Hematopoietic multipotent progenitor cell (in vitro differentiated cells): ENCODE data around the gene GNG12. TPM values are rescaled to one million over a fixed set of nuclear protein-coding genes. Genes with fewer than 3 reads are reported as not detected.

Experiments used
- DNase-seq, 3 donors: peaks; one replicate each; pipeline ENCODE4 v3.0.0-alpha.2; 2011 to 2015; ENCODE audit warnings: low read depth in 2 of 3, low spot score in 2 of 3
- total RNA-seq: library from RNA; depleted of rRNA; stranded (reverse); fragments of >200 nt; gene quantifications from one replicate; pipeline ENCODE4 v1.2.3, GENCODE V29; 2012

Gene GNG12
- total RNA-seq, 1 donor = under 0.01 TPM

DNA sequence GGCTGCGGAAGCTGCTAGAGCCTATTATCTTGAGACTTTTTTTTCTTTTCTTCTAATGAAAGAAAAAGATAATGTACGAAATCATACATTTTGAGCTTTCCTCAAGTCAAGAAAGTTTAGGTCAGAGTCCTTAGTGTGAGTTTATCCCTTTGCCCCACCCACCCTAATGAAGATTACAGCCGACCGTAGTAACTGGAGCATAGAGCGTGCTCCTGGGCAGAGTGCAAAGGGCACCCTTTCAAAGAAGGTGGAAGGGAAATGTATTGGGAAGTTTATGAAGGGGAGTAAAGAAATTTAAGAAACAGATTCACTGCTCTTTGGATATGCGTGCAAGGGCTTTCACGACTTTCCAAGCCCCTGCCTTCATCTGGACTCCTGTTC is 17.2 kb downstream of the GNG12 start:
- no peak for DNase-seq

DNA sequence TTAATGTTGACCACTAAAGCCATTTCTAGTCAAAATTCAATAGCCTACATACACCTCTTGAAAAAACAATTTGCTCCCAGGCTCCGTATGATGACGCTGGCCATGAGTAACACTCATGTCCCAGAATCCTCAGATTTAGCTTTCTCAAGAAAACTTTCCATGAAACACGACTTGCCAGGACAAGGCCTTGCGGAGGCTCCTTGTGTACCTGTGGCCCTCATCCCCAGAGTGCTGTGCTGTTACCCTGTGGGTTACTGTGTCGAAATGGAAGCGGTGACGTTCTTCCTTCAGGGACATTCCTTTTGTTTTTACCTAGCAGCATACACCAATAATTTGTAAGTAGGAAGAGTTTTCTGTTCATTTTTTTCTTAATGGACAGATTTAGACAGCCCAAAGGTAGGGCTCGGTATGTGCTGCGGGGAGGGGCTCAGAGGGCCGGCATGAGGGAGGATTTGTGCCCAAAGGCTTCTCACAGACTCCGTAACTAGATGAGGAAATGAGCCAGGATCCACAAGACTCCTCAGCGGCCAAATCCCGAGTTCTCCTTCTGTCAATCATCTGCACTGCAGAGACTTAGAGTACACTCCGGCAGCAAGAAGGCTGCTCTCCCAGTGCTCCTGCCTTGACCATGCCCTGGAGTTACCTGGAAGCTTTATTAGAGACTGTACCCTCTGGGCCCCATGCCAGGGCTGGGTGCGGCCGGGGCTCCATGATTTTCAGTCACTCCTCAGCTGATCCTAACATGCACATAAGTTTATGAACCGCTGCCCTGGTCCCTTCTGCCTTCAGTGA is 17.8 kb downstream of the GNG12 start:
- no peak for DNase-seq

DNA sequence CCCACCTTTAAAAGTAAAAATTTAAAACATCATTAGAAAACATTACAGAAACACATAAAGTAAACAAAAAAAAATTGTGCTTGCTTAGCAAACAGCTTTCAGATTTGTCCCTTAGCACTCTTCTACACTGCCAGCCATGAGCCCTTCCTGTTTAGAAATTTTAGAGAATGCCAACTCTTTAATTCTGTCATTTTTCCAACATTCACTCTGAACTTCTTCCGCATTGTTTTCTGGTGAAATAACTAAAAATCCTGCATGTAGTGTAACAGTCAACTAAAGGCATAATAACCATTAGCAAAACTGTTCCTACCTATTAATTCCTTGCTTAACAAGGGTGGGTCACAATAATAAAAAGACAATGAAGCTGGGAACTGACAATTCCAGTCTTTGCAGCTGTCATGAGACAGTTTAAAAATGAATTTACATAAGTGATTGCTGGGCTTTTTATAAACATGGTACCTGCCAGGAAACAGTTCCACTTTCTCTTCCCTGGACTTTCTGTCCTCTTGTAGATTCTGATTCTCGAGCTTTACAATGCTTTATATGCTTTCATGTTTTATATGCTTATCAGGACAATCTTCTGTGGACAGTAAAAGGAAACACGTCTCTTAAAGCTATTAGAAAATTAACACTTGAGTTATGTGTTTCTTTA is 19.0 kb downstream of the GNG12 start:
- DNase-seq = no peak

DNA sequence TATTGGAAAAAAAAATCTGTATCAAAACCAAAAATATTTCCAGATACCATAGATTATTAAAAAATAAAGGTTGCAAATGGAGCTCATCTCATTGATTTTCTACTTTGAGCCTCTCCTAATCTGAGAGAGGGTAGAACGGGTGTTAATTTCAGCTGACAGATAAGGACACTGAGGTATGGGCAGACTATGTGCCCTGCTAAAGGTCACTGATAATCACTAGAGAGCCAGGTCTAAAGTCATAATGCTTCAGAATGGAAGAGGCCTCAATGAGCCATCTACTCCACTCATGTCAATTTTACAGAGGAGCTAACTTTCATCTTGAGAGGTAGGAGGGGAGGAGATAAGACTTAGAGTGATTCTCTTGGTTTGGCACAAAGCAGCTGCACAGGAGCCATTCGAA is 21.0 kb downstream of the GNG12 start:
- DNase-seq = no peak

DNA sequence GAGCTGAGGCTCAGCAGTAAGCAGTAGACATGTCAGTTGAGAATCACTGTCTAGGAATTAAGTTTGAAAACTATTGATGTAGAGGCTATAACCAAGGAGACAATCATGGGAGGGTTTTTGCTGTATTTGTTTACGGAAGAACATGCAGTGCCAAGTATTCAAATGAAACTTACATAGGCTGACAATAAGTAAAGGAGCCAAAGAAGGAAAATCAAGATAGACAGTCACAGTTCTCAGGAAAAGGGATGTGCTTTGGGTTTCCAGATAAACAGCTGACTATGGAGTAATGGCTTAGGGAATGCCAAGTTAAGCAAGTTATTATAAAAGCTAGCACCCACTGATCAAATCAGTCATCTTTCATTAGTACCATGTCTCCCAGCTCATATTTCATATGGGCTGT is 21.5 kb downstream of the GNG12 start:
- DNase-seq = no peak

DNA sequence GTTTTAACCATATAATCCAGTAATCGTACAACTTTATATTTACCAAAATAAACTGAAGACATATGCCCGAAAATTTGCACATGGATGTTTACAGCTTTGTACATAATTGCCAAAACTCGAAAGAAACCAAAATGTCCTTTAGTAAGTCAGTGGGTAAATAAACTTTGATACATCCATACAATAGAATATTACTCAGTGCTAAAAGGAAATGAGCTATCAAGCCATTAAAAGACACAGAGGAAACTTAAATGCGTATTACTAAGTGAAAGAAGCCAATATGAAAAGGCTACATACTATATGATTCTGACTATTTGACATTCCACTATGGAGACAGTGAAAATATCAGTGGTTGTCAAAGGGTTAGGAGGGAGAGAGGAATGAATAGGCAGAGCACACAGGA is 23.4 kb downstream of the GNG12 start:
- no peak for DNase-seq

DNA sequence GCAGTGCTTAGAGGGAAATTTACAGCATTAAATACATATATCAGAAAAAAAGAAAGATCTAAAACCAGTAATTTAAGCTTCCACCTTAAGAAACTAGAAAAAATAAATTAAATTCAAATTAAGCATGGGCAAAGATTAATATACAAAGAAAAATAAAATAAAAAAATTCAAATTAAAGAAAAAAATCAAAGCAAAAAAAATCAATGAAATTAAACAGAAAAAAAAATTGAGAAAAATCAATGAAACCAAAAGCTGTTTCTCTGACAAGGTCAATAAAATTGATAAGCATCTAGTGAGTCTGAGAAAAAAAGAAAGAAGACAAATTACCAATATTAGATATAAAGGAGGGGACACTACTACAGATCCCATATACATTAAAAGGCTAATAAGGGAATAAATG is 26.0 kb downstream of the GNG12 start:
- DNase-seq = no peak

DNA sequence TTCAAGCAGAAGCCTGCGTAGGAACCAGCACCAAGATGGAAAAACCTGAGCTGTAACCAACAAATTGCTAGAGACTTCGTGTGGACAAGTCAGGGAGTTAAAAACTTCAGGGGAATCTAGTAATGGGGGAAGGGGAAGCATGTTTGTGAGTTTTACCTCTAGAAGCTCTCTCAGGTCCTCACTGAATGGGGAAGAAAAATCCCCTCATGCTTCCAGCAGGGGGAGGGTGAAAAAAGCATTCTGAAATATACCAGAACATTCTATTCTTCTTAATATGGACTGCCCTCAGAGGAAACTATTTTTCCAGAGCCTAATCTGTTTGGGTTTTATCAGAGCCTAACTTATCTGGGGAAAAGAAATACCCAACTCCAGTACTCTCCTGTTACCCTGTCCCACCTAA is 28.6 kb downstream of the GNG12 start:
- no peak for DNase-seq

DNA sequence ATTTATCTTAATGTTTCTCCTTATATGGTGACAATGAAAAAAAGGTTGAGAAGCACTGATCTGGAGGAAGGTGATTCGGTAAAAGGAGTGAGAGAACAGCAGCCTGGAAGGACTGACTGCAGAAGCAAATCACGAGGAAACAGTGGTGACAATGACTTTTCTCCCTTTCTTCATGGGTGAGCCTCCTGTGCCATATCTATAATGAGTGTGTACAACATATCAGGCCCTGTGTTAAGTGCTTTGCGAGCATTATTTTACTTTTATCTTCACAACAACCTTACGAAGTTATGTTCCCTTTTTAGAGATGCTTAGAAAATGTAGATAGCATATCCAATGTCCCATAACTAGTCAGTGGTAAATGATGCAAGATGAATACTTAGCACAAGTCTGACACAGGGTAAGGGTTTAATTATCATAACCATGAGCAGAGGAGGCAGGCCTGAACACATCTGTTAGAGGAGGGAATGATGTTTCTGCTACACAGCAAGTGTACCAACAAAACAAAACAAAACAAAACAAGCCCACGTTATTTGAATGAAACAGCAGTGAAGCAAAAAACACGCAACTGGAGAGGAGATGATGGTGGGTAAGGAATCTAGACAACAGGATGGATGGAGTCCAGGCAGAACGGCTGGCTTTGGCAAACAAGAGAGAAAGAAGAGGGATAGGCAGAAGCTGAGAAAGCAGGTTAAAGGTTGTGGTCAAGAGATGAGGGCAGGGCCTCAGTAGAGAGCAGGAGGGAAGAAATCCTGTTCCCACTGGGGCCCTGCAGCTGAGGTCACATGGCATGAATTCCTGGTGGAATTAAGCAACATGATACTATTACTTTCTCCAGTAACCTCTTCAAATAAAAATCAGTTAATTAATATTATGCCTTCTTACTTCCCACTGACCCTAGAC is 29.6 kb downstream of the GNG12 start:
- DNase-seq = no peak

DNA sequence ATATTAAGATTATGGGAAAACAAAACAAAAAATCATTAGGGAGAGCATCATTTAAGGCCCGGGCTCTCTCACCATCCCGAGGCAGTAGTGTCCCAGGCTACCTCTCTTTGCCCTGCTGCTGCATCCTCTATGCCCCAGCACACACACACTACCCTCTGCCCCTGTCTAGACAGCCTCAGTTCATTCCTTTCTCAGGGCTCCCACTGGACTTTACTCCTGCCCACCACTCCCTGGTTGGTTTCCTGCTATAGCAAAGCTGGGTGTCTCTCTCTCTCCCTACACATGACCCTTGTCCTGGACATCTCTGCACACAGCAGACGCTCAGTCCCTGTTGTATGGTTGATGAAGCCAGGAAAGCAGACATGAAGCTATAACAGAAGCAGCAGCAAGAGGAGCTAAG is 30.7 kb downstream of the GNG12 start:
- DNase-seq = no peak

DNA sequence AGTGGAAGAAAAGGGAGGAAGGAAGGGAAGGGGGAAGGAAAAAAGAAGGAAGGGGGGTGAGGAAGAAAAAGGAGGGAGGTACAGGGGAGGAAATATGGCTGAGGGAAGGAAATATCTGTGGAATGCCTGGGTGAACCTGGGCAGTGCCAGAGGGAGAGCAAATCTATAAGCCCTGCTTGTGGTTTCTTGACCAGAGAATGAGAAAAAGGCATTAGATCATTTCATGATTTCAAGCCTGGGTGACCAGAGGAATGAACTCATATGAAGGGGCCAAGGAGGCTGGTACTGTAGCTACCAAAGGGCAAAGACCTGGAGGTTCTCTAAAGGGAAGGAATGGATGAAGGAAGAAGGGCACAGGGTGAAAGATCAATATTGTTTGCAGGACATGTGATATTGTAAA is 31.4 kb downstream of the GNG12 start:
- DNase-seq = no peak

DNA sequence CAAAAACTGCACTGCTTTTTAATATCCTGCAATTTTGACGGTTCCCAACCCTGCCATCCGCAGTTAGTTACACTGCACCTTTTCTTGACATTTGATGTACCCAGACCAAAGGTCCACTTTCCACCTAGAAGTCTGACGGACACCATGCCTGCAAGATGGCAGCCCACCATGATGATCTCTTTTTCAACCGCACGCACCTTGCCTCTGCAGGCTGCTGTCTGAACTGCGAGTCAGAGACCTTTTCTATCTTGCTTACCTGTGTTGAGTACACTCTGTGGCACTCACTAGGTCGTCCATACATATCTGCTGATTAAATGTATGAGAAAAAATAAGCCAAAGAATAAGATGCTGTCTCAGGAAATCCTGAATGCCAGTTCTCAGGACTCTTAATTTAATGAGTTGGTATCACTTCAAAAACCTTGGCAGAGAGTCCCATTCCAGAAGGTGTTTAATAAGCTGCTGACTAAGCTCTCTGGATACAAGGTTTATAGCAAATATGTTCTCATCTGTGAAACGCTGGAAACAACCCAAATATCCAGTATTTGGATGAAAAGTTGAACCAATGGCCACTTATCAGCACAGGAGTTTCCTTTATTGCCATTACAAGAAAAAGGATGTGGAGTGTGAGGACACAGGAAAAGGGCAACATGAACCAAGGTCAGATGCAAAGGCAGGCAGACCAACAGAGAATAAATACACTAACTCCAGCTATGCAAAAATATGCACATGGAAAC is 37.9 kb downstream of the GNG12 start:
- DNase-seq = no peak

DNA sequence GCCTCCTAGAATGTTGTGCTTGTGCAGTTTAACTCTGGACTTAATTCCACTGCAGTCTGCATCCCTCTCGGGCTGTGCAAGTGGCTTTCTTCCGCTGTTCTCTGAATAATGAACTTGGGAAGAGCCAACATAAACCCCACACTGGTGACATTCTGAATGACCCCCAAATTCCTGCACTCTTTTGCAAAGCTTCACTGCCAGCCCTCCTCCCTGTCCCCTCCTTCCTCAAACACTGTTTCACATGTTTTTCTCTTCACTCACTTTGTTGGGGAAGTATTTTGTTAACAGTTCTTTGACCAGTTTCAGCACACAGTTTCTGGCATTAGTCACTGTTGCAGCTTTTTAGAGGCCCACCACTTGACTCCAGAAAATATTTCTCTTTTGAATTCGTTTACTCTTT is 39.7 kb downstream of the GNG12 start:
- no peak for DNase-seq

DNA sequence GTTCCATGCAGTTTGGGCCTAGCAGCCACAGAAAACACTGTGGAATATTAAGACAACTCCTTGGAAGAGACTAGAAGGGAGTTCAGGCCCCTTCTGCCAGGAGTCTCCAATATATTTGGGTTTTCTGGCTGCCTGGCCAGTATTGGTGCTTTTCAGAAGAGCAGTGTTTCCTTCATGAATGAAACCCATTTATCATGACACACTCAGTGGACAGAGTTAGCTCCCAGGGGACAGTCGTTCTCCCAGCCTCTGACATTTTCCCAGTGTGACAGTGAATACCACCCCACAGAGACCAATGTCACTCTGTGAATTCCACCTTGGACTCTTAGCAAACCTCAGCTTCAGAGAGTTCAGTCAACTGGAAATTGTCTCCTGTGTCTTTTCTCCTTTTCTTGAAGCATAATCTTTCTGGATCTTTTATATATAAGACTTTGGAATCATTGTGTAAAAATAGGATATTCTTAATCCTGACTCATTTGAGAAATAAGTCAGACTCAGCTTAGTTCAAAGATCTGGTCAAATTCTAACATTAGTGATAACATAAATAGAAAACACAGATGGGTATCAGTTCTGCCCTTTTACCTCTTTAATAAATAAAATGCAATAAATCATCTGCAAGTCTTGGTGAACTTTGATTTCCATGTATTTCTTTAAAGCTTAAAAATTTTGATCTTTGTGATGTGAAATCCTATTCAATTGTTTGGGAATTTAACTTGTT is 40.4 kb downstream of the GNG12 start:
- no peak for DNase-seq

DNA sequence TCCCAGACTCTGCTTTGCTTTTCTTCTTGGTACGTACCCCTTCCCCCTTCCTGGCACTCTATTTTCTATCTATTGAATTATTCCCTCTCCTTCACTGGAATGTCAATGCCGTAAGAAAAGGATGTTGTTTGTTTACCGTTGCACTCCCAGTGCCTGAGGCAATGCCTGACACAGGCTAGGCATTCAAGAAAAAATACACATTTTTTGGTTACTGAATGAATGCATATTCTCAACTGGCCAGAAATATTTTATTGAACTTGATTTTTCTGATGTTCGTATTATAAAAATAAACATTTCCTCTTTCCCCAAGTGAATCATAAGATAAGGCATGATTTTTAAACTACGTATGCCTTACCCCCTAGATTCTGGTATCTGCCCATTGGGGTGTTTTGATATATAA is 41.2 kb downstream of the GNG12 start:
- no peak for DNase-seq

DNA sequence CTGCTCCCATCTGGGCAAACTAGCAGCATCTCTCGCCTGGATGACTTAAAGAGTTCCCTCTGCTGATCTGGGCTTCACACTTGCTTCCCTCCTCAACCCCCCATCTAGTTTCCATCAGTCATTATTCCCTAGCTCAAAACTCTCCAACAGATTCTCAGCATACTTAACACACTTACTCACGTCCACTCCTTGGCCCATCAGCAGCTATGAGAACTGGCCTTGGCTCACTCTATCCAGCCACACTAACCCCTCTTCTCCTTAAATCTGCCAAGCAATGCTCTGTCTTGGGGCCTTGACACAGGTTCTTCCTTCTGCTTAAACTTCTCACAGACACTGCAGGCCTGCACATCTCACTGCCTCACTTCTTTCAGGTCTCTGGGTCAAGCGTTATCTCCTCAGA is 41.6 kb downstream of the GNG12 start:
- no peak for DNase-seq

DNA sequence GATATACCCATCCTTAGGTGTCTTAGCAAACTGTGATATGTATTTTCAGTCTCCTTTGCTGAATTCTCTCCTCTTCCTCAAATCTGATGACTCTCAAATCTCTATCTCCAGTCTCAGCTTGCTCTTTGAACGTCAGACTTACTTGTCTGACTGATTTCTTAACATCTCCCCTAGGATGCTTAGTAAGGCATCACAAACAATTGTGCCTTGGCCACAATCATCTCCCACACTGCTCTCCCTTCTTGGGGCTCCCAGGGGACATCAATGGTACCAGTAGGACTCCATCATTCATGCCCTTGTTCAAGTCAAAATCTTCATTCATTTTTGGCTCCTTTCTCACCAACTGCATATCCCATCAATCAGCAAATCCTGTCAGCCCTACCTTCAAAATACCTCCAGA is 42.0 kb downstream of the GNG12 start:
- no peak for DNase-seq

DNA sequence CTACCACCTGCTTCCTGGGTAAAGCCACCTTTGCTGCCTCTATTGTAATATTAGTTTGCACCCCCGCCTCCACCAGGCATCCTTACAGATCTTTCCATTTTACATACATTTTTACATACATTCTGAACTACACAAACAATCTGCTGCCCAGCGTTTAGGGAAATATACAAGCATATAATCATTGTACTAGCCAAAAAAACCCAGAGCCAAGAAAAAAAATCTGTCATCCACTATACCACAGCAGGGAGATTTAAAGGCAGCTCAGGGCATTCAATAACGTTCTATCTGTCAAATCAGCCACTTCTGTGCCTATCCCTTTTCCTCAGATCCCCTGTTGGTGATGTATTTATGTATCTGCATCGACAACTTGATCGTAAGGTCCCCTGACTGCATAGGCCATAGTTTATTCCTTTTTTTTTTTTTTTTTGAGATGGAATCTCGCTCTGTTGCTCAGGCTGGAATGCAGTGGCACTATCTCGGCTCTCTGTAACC is 43.0 kb downstream of the GNG12 start:
- no peak for DNase-seq

DNA sequence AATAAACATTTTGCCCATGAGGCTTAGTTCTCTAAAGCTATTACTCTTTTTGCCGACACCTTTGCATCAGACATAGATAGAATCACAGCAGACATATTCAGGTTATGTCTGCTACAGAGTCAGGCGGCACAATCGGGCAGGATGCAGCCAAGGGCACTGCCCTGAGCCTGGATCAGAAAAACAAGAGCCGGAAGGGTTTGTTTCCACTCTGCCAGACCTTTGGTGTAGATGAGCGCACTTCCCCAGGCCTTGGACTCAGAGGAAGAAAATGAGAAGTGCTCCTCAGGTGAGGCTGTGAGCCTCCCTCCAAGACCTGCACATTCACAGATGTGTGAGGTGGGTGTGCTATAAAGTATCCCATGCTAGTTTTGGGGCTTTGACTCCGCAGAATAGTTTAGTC is 43.7 kb downstream of the GNG12 start:
- DNase-seq = no peak

DNA sequence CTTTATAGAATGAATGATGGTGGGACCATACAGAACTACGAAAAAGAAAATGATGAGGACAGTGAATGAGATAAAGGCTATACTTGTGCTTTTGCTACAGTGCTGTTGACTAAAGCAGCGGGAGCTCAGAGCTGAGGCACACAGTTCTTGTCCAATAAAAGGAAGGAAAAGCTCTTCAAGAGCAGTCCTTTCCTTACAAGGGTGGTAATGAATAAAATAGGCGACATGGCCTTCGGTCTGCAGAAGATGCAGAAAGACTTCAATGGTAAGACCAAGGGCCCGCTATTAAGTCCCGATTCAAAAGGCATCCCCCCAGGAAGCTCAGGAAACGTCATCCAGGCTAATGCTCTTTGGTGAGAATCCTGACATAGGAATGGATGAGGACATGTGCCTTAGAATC is 44.4 kb downstream of the GNG12 start:
- DNase-seq = no peak
